SU-DHL-6 (cell line): ENCODE data around the gene LRRC7.

ENCODE experiments used
- CTCF ChIP-seq: fragments of 200-600 bp; sonication (generic); IDR thresholded peaks from one replicate; pipeline ENCODE4 v1.5.1; 2017; ENCODE audit warnings: antibody characterized with exemption, mild to moderate bottlenecking, low read length, moderate library complexity; ENCODE audit not compliant: insufficient read depth, poor library complexity, severe bottlenecking
- EZH2phosphoT487 ChIP-seq: fragments of 200-600 bp; sonication (generic), shearing (Covaris generic); conservative IDR thresholded peaks from 2 replicates; pipeline ENCODE4 v1.6.1; 2018; ENCODE audit warnings: mild to moderate bottlenecking, antibody characterized with exemption, low read length, moderate library complexity, mixed read lengths

- TF ChIP-seq CTCF (no peak), EZH2phosphoT487 (no peak)
These were observed 582.7 kb downstream of the LRRC7 start for GRCh38 chr1:70150444-70150843.
